Keratinocyte (primary cell): ENCODE measurements around the gene GRAMD2B. TPM values are rescaled to one million over a fixed set of nuclear protein-coding genes. Genes with fewer than 3 reads are reported as not detected.
A peak's percentile ranks its signal among the peaks of the same experiment; 100 is the strongest.

Experiments used
- DNase-seq: peaks from one replicate; pipeline ENCODE4 v3.0.0-alpha.2; 2011; ENCODE audit warnings: low read depth, missing footprints, low spot score
- FAIRE-seq: peaks from 2 replicates; lab custom pipeline; 2011; peaks lifted over from hg19 to GRCh38; lab: Jason Lieb, UNC
- H2AFZ ChIP-seq: 2 replicates; pipeline ENCODE4 v1.6.0; 2012; ENCODE audit warnings: low read length, control low read depth, inconsistent platforms; ENCODE audit not compliant: control insufficient read depth
- H3K27ac ChIP-seq: 2 replicates; pipeline ENCODE4 v1.5.1; 2011; ENCODE audit warnings: low read length; ENCODE audit not compliant: control insufficient read depth, insufficient read depth
- H3K27me3 ChIP-seq: 3 replicates; pipeline ENCODE4 v1.6.0; 2011; ENCODE audit warnings: low read length; ENCODE audit not compliant: control insufficient read depth, insufficient read depth; ENCODE audit errors: extremely low read depth
- H3K36me3 ChIP-seq, 2 experiments: 2 replicates in 1 of 2; 3 replicates in 1 of 2; pipeline ENCODE4 v1.5.1; 2011; ENCODE audit warnings: low read length in 2 of 2, mild to moderate bottlenecking in 1 of 2; ENCODE audit not compliant: control insufficient read depth in 2 of 2, insufficient read depth in 2 of 2; ENCODE audit errors: extremely low read depth in 1 of 2
- H3K4me1 ChIP-seq: 3 replicates; pipeline ENCODE4 v1.5.1; 2011; ENCODE audit warnings: low read length; ENCODE audit not compliant: control insufficient read depth, insufficient read depth; ENCODE audit errors: extremely low read depth
- H3K4me2 ChIP-seq: 3 replicates; pipeline ENCODE4 v1.6.0; 2011; ENCODE audit warnings: low read depth, low read length; ENCODE audit not compliant: control insufficient read depth, insufficient read depth; ENCODE audit errors: extremely low read depth
- H3K4me3 ChIP-seq, 3 experiments: fragments of 200-600 bp in 1 of 3; sonication (generic) in 1 of 3; 2 replicates in 2 of 3; 3 replicates in 1 of 3; pipeline ENCODE4 v1.5.1; 2011 to 2016; ENCODE audit warnings: low read length in 3 of 3, mild to moderate bottlenecking in 3 of 3, control low read depth in 2 of 3, inconsistent platforms in 1 of 3, low read depth in 1 of 3, mixed read lengths in 1 of 3, mixed run types in 1 of 3, moderate library complexity in 1 of 3; ENCODE audit not compliant: control insufficient read depth in 2 of 3, insufficient read depth in 2 of 3; ENCODE audit errors: extremely low read depth in 1 of 3
- H3K79me2 ChIP-seq: 2 replicates; pipeline ENCODE4 v1.6.0; 2012; ENCODE audit warnings: low read length; ENCODE audit not compliant: control insufficient read depth, insufficient read depth
- H3K9ac ChIP-seq: 3 replicates; pipeline ENCODE4 v1.6.0; 2011; ENCODE audit warnings: low read length; ENCODE audit not compliant: control insufficient read depth, insufficient read depth; ENCODE audit errors: extremely low read depth
- H3K9me1 ChIP-seq: 3 replicates; pipeline ENCODE4 v1.6.0; 2011; ENCODE audit warnings: low read length; ENCODE audit not compliant: control insufficient read depth, insufficient read depth; ENCODE audit errors: extremely low read depth
- H3K9me3 ChIP-seq: 2 replicates; pipeline ENCODE4 v1.5.1; 2012; ENCODE audit warnings: low read depth, low read length; ENCODE audit not compliant: control insufficient read depth
- H4K20me1 ChIP-seq: 3 replicates; pipeline ENCODE4 v1.6.0; 2011; ENCODE audit warnings: low read length; ENCODE audit not compliant: control insufficient read depth, insufficient read depth; ENCODE audit errors: extremely low read depth
- CTCF ChIP-seq, 3 experiments: IDR thresholded peaks in 1 of 3; conservative IDR thresholded peaks in 1 of 3; optimal IDR thresholded peaks in 1 of 3; 2 replicates in 2 of 3; 3 replicates in 1 of 3; pipeline versions ENCODE3 to v1.5.1; 2011; ENCODE audit warnings: low read length in 3 of 3, mild to moderate bottlenecking in 3 of 3, moderate library complexity in 2 of 3, control low read depth in 1 of 3, inconsistent platforms in 1 of 3; ENCODE audit not compliant: insufficient read depth in 2 of 3; ENCODE audit errors: extremely low read depth in 1 of 3
- EZH2 ChIP-seq: IDR thresholded peaks from one replicate; pipeline ENCODE4 v1.6.1; 2012; ENCODE audit warnings: inconsistent platforms, mild to moderate bottlenecking, low read length, moderate library complexity
- dilution Hi-C: fragments of 300-500 bp; cut with MboI; formaldehyde crosslinking; loops from one replicate; pipeline ENCODE4 v1.7.0; 2020; ENCODE audit warnings: low sequenced_read_pairs; ENCODE audit not compliant: extremely low pct_ligation_motif_present
- polyA plus RNA-seq, 5 experiments: library from polyadenylated mRNA; depleted of rRNA in 3 of 5; stranded (reverse) in 3 of 5; stranded (forward) in 1 of 5; unstranded in 1 of 5; fragments of >200 nt; gene quantifications; 1 replicate in 1 of 5; 2 replicates in 3 of 5; 3 replicates in 1 of 5; pipeline versions ENCODE4 v1.2.1 to v1.2.3, GENCODE V29; 2011 to 2012; ENCODE audit warnings: missing spikeins in 2 of 5, low read depth in 1 of 5, low replicate concordance in 1 of 5

The GRAMD2B gene
- polyA plus RNA-seq, 1 donor (not counting 4 experiments of a cell fraction or from before 2014, with no cell fraction given) = 45.9 TPM

- no peak overlapping the region for H3K27ac ChIP-seq
- no peak for FAIRE-seq
These were observed 102.5 kb downstream of the GRAMD2B start for GRCh38 chr5:126525630-126526245.

DNA sequence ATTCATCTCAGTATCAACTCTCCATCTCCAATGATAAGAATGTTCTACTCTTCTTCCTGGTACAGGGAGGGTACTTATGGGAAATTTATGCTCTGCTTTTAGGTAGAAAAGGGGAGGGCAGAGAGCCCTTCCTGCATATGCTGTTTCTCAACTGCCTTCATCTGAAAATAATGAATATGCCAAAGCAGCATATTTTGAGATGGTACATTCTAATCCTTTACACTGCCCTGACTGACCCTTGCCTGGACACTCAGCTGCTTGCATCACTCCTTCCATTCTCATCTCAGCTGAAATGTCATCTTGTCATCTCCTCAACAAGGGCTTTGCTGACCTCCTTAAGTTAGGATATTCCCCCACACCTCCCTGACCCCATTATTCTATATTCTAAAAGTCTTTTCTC is 103.3 kb downstream of the GRAMD2B start:
- TF ChIP-seq CTCF (optimal IDR thresholded peaks at IDR 0.05 in 1 of 3, IDR thresholded peaks at IDR 0.05 in 1 of 3, conservative IDR thresholded peaks at IDR 0.05 in 1 of 3; ENCODE audit: extremely low read depth in 1 of 3, insufficient read depth in 2 of 3, low read length in 3 of 3) (no peak), EZH2 (no peak)
- H3K4me1 ChIP-seq = peaks cover 6% of the 10 kb centered on the region
- no peak overlapping the region for H3K27ac ChIP-seq
- no peaks in the 10 kb centered on the region for H3K9me1 ChIP-seq
- no peak for DNase-seq
- no peaks in the 10 kb centered on the region for H3K79me2 ChIP-seq
- H3K9me3 ChIP-seq = no peaks in the 10 kb centered on the region
- dilution Hi-C loops = no loop called here
- no peak overlapping the region for H3K4me2 ChIP-seq
- H3K27me3 ChIP-seq = no peaks in the 10 kb centered on the region
- H2AFZ ChIP-seq = no peak overlapping the region
- FAIRE-seq = no peak
- no peak overlapping the region for H3K9ac ChIP-seq
- no peak overlapping the region for H3K4me3 ChIP-seq
- H4K20me1 ChIP-seq = no peaks in the 10 kb centered on the region
- H3K36me3 ChIP-seq = no peaks in the 10 kb centered on the region

More at GRCh38 chr5:126525630-126526245, 102.5 kb downstream of the GRAMD2B start:
- no peaks in the 10 kb centered on the region for H3K36me3 ChIP-seq
- TF ChIP-seq EZH2 = no peak
- no peak for TF ChIP-seq CTCF (optimal IDR thresholded peaks at IDR 0.05 in 1 of 3, IDR thresholded peaks at IDR 0.05 in 1 of 3, conservative IDR thresholded peaks at IDR 0.05 in 1 of 3; ENCODE audit: extremely low read depth in 1 of 3, insufficient read depth in 2 of 3, low read length in 3 of 3)
- no peak overlapping the region for H3K9ac ChIP-seq
- no peak overlapping the region for H3K4me2 ChIP-seq
- no peaks in the 10 kb centered on the region for H3K9me3 ChIP-seq
- H4K20me1 ChIP-seq = no peaks in the 10 kb centered on the region
- dilution Hi-C loops = no loop called here
- peaks cover 9% of the 10 kb centered on the region for H3K4me1 ChIP-seq
- H3K27me3 ChIP-seq = no peaks in the 10 kb centered on the region
- peak overlapping the region; percentile 87 for H2AFZ ChIP-seq
- H3K4me3 ChIP-seq = no peak overlapping the region
- H3K79me2 ChIP-seq = no peaks in the 10 kb centered on the region
- H3K9me1 ChIP-seq = no peaks in the 10 kb centered on the region
- DNase-seq = no peak
